ENCODE data around the gene KBTBD12.

GRCh38 chr3:127964053-127964452, 49.0 kb downstream of the KBTBD12 start:
- no peak for TF ChIP-seq POLR2AphosphoS5 (IDR thresholded peaks at IDR 0.05; ENCODE audit: low read depth, low read length)
- TF ChIP-seq, protein P1, sequence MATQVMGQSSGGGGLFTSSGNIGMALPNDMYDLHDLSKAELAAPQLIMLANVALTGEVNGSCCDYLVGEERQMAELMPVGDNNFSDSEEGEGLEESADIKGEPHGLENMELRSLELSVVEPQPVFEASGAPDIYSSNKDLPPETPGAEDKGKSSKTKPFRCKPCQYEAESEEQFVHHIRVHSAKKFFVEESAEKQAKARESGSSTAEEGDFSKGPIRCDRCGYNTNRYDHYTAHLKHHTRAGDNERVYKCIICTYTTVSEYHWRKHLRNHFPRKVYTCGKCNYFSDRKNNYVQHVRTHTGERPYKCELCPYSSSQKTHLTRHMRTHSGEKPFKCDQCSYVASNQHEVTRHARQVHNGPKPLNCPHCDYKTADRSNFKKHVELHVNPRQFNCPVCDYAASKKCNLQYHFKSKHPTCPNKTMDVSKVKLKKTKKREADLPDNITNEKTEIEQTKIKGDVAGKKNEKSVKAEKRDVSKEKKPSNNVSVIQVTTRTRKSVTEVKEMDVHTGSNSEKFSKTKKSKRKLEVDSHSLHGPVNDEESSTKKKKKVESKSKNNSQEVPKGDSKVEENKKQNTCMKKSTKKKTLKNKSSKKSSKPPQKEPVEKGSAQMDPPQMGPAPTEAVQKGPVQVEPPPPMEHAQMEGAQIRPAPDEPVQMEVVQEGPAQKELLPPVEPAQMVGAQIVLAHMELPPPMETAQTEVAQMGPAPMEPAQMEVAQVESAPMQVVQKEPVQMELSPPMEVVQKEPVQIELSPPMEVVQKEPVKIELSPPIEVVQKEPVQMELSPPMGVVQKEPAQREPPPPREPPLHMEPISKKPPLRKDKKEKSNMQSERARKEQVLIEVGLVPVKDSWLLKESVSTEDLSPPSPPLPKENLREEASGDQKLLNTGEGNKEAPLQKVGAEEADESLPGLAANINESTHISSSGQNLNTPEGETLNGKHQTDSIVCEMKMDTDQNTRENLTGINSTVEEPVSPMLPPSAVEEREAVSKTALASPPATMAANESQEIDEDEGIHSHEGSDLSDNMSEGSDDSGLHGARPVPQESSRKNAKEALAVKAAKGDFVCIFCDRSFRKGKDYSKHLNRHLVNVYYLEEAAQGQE (IDR thresholded peaks at IDR 0.05; ENCODE audit: insufficient read depth in 1 of 2, low read depth in 2 of 2, low read length in 2 of 2), result no peak
- TF ChIP-seq SIN3A (IDR thresholded peaks at IDR 0.05; ENCODE audit: borderline replicate concordance, insufficient read depth, low read length), result no peak
- TF ChIP-seq TAF1 (IDR thresholded peaks at IDR 0.05; ENCODE audit: borderline replicate concordance, insufficient read depth, low read length), result no peak
- TF ChIP-seq FOXP2 (optimal IDR thresholded peaks at IDR 0.05; ENCODE audit: borderline replicate concordance, extremely low read depth, extremely low read length, insufficient read depth), result no peak

All from PFSK-1 (cell line).